HepG2 (cell line): Measurements from ENCODE around the gene JMJD1C. TPM values are rescaled to one million over a fixed set of nuclear protein-coding genes. Genes with fewer than 3 reads are reported as not detected.

ENCODE experiments used
- ARID4A ChIP-seq: sonication (generic); formaldehyde crosslinking; IDR thresholded peaks from 2 replicates; pipeline ENCODE4 v1.5.0; 2020; ENCODE audit warnings: mild to moderate bottlenecking, missing genetic modification reagents, borderline replicate concordance
- ATF6 ChIP-seq: sonication (generic); formaldehyde crosslinking; conservative IDR thresholded peaks from 2 replicates; pipeline ENCODE4 v1.4.0; 2020; ENCODE audit warnings: missing genetic modification reagents
- CEBPB ChIP-seq: IDR thresholded peaks from 2 replicates; pipeline ENCODE4 v1.6.1; 2011; ENCODE audit warnings: low read depth, low read length, improper control_type of control experiment, borderline replicate concordance
- GATAD2A ChIP-seq: IDR thresholded peaks from 2 replicates; pipeline ENCODE4 v1.6.1; 2016
- HES4 ChIP-seq: sonication (generic); formaldehyde crosslinking; IDR thresholded peaks from 2 replicates; pipeline ENCODE4 v1.9.0; 2021; ENCODE audit warnings: mild to moderate bottlenecking, missing genetic modification reagents, borderline replicate concordance
- RARA ChIP-seq: IDR thresholded peaks from 2 replicates; pipeline ENCODE4 v1.6.1; 2016; ENCODE audit warnings: missing genetic modification reagents, missing compliant biosample characterization
- RFX3 ChIP-seq: IDR thresholded peaks from 2 replicates; pipeline ENCODE4 v1.6.1; 2016; ENCODE audit warnings: missing biosample characterization, missing genetic modification reagents
- STAT6 ChIP-seq: sonication (generic); formaldehyde crosslinking; IDR thresholded peaks from 2 replicates; pipeline ENCODE4 v1.4.0; 2020; ENCODE audit warnings: missing genetic modification reagents, mild to moderate bottlenecking, borderline replicate concordance
- ZBTB49 ChIP-seq: sonication (generic); formaldehyde crosslinking; IDR thresholded peaks from 2 replicates; pipeline ENCODE4 v1.4.0; 2020; ENCODE audit warnings: missing genetic modification reagents, borderline replicate concordance
- ZBTB7A ChIP-seq: sonication (generic); formaldehyde crosslinking; IDR thresholded peaks from 2 replicates; pipeline ENCODE4 v1.8.0; 2022; ENCODE audit warnings: mild to moderate bottlenecking, missing genetic modification reagents
- ZNF367 ChIP-seq: sonication (generic); formaldehyde crosslinking; IDR thresholded peaks from 2 replicates; pipeline ENCODE4 v1.4.0; 2020; ENCODE audit warnings: missing genetic modification reagents, borderline replicate concordance
- ZNF790 ChIP-seq: sonication (generic); formaldehyde crosslinking; IDR thresholded peaks from 2 replicates; pipeline ENCODE4 v1.8.0; 2022; ENCODE audit warnings: missing genetic modification reagents, mild to moderate bottlenecking, borderline replicate concordance
- polyA plus RNA-seq, 8 experiments: library from polyadenylated mRNA; depleted of rRNA in 3 of 8; stranded (reverse) in 7 of 8; unstranded in 1 of 8; fragments of >200 nt; fragmentation: Illumina TruSeq in 4 of 8; extraction: Trizol in 4 of 8; gene quantifications; 2 replicates each; pipeline versions ENCODE4 v1.2.1 to v1.2.3, GENCODE V29; 2011 to 2016; ENCODE audit warnings: low read depth in 4 of 8, missing spikeins in 1 of 8, mixed read lengths in 1 of 8; ENCODE audit not compliant: insufficient read depth in 1 of 8
- total RNA-seq, 5 experiments: library from RNA; depleted of rRNA; stranded (reverse); fragments of >200 nt; fragmentation: Illumina TruSeq; extraction: Trizol; gene quantifications; 2 replicates each; pipeline ENCODE4 v1.2.3, GENCODE V29; 2016; ENCODE audit warnings: low read depth in 1 of 5

JMJD1C gene
- total and polyA plus RNA-seq, 2 of the 13 experiments (the other 11 are each of a cell fraction or from before 2014, with no cell fraction given) = 42.3 to 42.7 TPM

GRCh38 chr10:63465293-63466143 is at the start of gene JMJD1C (continued):
- peak; percentile 38; the same call in 1 of the 2 replicates for TF ChIP-seq ZBTB7A
- no peak for TF ChIP-seq RFX3 (CRISPR knock-in tag)
- no peak for TF ChIP-seq STAT6 (CRISPR knock-in tag)
- TF ChIP-seq ZNF367 (CRISPR knock-in tag) = no peak
- TF ChIP-seq ZBTB49 (CRISPR knock-in tag) = no peak
- peak; percentile 14; the same call in 1 of the 2 replicates for TF ChIP-seq RARA (CRISPR knock-in tag)
- no peak for TF ChIP-seq CEBPB
- no peak for TF ChIP-seq GATAD2A (CRISPR knock-in tag)
- no peak; the same call in 1 of the 2 replicates for TF ChIP-seq ATF6 (CRISPR knock-in tag)
- TF ChIP-seq HES4 (CRISPR knock-in tag) = no peak
- TF ChIP-seq ZNF790 (CRISPR knock-in tag) = no peak; the same call in 1 of the 2 replicates
- peak; percentile 82 for TF ChIP-seq ARID4A
